Measurements from ENCODE around the gene WIPF2.
A peak's percentile ranks its signal among the peaks of the same experiment; 100 is the strongest.
"Not testable (repeated sequence)": the region's sequence is repeated elsewhere in the genome, so short reads cannot be mapped to it uniquely, and the experiment has no call there.

Gene WIPF2

GRCh38 chr17:40299159-40299757 lies 80.2 kb downstream of the WIPF2 start:
- DNase-seq: not testable (repeated sequence)

GRCh38 chr17:40301315-40301714 lies 82.2 kb downstream of the WIPF2 start:
- DNase-seq: no peak

DNA sequence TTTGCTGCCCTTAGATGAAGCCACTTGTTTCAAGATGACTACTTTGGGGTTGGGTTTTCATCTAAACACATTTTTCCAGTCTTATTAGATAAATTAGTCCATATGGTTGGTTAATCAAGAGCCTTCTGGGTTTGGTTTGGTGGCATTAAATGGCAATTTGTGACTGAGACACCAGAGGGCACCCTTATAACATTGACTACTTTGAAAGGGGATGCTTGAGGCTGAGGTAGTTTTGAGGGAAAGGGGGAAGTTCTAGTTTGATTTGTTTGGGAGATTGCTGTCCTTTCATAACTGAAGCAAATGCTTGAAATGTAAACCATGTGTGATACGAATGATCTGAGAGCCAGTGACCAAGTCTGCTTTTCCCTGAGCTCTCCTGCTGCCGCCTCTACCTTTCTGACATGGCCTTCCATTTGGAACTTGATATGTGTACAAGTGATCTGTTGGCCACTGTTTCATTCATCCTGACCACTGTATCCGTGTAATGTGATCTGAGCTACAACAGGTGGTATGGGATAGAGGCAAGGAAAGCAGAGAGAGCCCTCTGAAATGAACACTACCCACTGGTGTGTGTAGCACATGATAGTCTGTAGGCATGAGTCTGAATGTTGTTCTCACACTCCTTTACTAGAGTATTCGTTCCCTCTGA lies 84.0 kb downstream of the WIPF2 start:
- DNase-seq: peak; percentile 74

- peak; percentile 77 for DNase-seq
Observed at GRCh38 chr17:40303708-40304551, 84.8 kb downstream of the WIPF2 start.

DNA sequence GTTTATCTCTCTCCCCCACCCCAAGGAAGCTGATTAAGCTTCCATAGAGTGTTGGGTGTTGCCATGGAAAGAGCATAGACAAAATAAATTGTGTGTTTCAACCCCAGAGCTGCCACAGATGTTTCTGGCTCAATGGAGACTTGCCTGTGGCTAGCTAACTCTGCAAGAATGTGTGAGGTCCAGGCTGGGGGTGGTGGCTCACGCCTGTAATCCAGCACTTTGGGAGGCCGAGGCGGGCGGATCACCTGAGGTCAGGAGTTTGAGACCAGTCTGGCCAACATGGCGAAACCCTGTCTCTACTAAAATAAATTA lies 85.4 kb downstream of the WIPF2 start:
- DNase-seq: not testable (repeated sequence)

DNA sequence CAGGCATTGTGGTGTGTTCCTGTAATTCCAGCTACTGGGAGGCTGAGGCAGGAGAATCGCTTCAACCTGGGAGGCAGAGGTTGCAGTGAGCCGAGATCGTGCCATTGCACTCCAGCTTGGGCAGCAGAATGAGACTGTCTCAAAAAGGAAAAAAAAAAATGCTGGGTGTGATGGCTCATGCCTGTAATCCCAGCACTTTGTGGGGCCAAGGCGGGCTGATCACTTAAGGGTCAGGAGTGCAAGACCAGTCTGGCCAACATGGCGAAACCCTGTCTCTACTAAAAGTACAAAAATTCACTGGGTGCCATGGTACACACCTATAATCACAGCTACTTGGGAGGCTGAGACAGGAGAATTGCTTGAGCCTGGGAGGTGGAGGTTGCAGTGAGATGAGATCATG lies 85.8 kb downstream of the WIPF2 start:
- DNase-seq: not testable (repeated sequence)

GRCh38 chr17:40306395-40306794 lies 87.3 kb downstream of the WIPF2 start:
- DNase-seq: no peak

GRCh38 chr17:40307001-40307730 lies 88.1 kb downstream of the WIPF2 start:
- DNase-seq: peak; percentile 72

- DNase-seq: no peak
Observed at GRCh38 chr17:40307740-40308239, 88.7 kb downstream of the WIPF2 start.

GRCh38 chr17:40309031-40309948 lies 90.2 kb downstream of the WIPF2 start, which contains the start of gene RARA:
Gene RARA (plus strand): TSS chr17:40309180. CDS start chr17:40331219, 22,039 bp downstream.
- DNase-seq: peak; percentile 73

- peak; percentile 39 for DNase-seq
Observed at GRCh38 chr17:40309949-40310510, 90.9 kb downstream of the WIPF2 start.

DNA sequence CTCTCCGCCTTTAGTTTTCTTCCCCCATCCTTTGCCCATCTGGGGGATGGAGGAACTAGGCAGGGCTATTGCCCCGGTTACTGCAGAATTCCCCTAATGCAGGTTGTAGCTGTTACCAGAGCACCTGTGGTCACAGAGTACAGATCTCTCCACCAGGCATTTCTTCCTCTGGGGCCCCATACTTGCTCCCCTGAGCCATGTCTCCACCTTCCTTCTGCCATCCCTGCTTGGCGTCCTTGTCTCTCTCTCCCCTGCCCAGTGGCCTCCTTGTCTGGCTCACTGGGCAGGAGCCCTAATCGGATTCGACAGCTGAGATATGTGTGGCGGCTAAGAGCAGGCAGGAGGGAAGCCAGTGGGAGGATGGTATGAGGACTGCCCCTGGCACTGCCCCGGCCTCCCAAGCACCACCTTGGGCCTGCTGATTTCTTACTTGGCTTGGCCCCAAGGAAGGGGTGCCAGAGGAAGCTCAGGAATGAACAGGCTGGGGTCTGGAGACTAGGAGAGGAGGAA lies 91.8 kb downstream of the WIPF2 start:
- no peak for DNase-seq

GRCh38 chr17:40311575-40311974 lies 92.5 kb downstream of the WIPF2 start:
- DNase-seq: peak; percentile 53

DNA sequence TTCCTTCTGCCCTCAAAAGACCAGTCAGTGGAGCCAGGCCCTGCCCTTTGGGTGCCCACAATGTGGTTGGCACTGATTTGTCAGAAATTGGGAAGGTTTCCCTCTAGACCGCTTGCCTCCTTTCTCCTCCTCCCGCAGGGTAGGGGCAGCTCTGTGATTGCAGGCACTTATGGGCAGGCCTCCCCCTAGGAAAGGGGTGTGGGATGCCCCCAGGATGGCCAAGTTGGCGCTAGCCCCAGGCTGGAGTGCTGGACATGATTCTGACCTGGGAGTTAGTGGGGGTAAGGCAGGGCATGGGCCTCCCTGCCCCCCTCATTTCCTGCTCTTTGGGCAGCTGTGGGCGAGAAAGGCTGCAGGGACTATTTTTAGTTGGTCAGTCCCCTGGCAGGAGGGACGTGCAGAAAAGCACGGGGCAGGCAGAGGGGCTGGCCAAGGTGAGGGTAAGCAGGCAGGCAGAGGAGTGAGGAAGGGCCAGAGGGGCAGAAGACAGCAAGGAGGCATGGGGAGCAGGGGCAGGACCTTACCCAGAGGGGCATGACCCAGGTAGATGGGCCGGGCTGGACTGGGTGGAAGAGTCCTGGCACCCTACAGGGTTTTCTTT lies 93.1 kb downstream of the WIPF2 start:
- peak; percentile 61 for DNase-seq

GRCh38 chr17:40312893-40313667 lies 94.0 kb downstream of the WIPF2 start:
- no peak for DNase-seq

GRCh38 chr17:40313668-40314583 lies 94.8 kb downstream of the WIPF2 start:
- peak; percentile 66 for DNase-seq

- DNase-seq: peak; percentile 75
Observed at GRCh38 chr17:40314584-40314956, 95.5 kb downstream of the WIPF2 start.

- no peak for DNase-seq
Observed at GRCh38 chr17:40315206-40315605, 96.1 kb downstream of the WIPF2 start.
